Measurements from ENCODE around the gene ROS1.

DNA sequence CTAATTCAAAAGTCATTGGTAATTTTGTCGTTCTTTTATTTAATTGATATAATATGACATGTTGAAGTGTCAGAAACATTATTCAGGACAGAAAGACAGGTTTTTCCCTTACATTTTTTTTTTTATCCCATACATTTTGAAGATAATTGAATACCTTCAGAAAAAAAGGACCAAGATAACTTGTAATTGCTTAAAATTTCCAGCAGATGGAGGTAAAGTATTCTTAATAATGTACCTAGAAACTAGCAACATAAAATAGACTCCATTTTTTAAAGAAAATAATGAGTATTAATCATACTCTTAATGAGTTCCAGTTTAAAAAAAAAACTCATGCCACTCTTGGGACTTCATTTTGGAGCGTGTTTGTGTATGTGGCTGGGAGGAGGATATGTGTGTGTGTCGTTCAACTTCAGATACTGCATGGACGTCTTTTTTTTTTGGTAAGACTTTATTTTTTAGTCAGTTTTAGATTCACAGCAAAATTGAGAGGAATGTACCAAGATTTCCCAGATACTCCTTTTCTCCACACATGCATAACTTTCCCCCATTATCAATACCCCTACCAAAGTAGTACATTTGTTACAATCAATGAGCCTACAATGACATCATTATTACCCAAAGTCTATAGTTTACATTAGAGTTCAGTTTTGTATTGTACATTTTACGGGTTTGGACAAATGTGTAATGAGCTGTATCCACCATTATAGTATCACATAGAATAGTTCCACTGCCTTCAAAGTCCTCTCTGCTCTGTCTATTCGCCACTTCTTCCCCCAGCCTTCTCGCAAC lies 79.4 kb downstream of the ROS1 start:
- TF ChIP-seq YY1 (IDR thresholded peaks at IDR 0.05; ENCODE audit: insufficient read depth, insufficient read length) = no peak
- no peak for TF ChIP-seq ZNF274 (IDR thresholded peaks at IDR 0.05; ENCODE audit: low read depth, low read length)

Data from NT2/D1 (cell line).